Heart left ventricle (tissue), 13 donors: ENCODE data around the gene SRGAP2B.
"Not testable (repeated sequence)": the region's sequence is repeated elsewhere in the genome, so short reads cannot be mapped to it uniquely, and the experiment has no call there.

Experiments used
- POLR2A ChIP-seq, 2 donors: fragments of 450-650 bp; IDR thresholded peaks; one replicate each; pipeline ENCODE4 v1.6.1; 2017; ENCODE audit warnings: antibody characterized with exemption in 2 of 2, mild to moderate bottlenecking in 2 of 2, moderate library complexity in 2 of 2
- TF ChIP-seq, protein P1 (sequence below), 12 donors: fragments of 200-600 bp; sonication (generic) in 4 of 12; IDR thresholded peaks; one replicate each; pipeline versions ENCODE4 v1.5.0 to v1.8.0; 2018 to 2022; ENCODE audit warnings: antibody characterized with exemption in 12 of 12, mild to moderate bottlenecking in 5 of 12
- donor health status: ischemic (EF 13 %, LVEDD 7.1; RV severe dilation, severe dysfunction).
- donor health status: DM: no; HTN: yes; CAD: no.
- donor health status: DM: no; HTN: no; CAD: no.
- donor health status: ischemic (EF 25% LVEDD 6.9; RV normal size, moderate dysfunction).
- donor health status: ischemic (EF 25% LVEDD 5.7; RV mildly dilated, moderate dysfunction).
- donor health status: ischemic (EF 35%, LVEDD 5.7; RV mildly dilated, moderate dysfunction).
- donor health status: nonischemic (EF 11% LVEDD 7.7; RV severe dilation, severe dysfunction).
- donor health status: DM: yes; HTN: yes; CAD: no.
- donor health status: PGD.
- donor health status: ischemic (EF 29% LVEDD 5.4; RV normal size, mild dysfunction).
- donor health status: nonischemic (EF 23%, LVEDD 6.1; RV moderate dilation, normal function).

GRCh38 chr1:144941710-144942109 lies 153.4 kb downstream of the SRGAP2B start:
- TF ChIP-seq, protein P1, sequence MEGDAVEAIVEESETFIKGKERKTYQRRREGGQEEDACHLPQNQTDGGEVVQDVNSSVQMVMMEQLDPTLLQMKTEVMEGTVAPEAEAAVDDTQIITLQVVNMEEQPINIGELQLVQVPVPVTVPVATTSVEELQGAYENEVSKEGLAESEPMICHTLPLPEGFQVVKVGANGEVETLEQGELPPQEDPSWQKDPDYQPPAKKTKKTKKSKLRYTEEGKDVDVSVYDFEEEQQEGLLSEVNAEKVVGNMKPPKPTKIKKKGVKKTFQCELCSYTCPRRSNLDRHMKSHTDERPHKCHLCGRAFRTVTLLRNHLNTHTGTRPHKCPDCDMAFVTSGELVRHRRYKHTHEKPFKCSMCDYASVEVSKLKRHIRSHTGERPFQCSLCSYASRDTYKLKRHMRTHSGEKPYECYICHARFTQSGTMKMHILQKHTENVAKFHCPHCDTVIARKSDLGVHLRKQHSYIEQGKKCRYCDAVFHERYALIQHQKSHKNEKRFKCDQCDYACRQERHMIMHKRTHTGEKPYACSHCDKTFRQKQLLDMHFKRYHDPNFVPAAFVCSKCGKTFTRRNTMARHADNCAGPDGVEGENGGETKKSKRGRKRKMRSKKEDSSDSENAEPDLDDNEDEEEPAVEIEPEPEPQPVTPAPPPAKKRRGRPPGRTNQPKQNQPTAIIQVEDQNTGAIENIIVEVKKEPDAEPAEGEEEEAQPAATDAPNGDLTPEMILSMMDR (IDR thresholded peaks at IDR 0.05), result not testable (repeated sequence)
- not testable (repeated sequence) for TF ChIP-seq POLR2A (IDR thresholded peaks at IDR 0.05)
